Transverse colon (tissue), 4 donors: ENCODE results near the gene SFMBT1. TPM values are rescaled to one million over a fixed set of nuclear protein-coding genes. Genes with fewer than 3 reads are reported as not detected.
"Not testable (repeated sequence)": the region's sequence is repeated elsewhere in the genome, so short reads cannot be mapped to it uniquely, and the experiment has no call there.

Experiments used
- DNase-seq: peaks from one replicate; pipeline ENCODE4 v3.0.0-alpha.2; 2019
- H3K27ac ChIP-seq, 4 donors: fragments of 200-600 bp; sonication (generic); 2 replicates each; pipeline ENCODE4 v1.5.1; 2016 to 2018; ENCODE audit warnings: inconsistent platforms in 4 of 4
- H3K27me3 ChIP-seq: fragments of 200-600 bp; sonication (generic); 2 replicates; pipeline ENCODE4 v1.5.1; 2017; ENCODE audit warnings: inconsistent platforms
- H3K36me3 ChIP-seq, 4 donors: fragments of 200-600 bp; sonication (generic); 2 replicates each; pipeline ENCODE4 v1.5.1; 2017 to 2019; ENCODE audit warnings: inconsistent platforms in 4 of 4
- H3K4me1 ChIP-seq, 4 donors: fragments of 200-600 bp; sonication (generic); 2 replicates each; pipeline ENCODE4 v1.5.1; 2017 to 2020; ENCODE audit warnings: inconsistent platforms in 4 of 4
- H3K4me3 ChIP-seq, 4 donors: fragments of 200-600 bp; sonication (generic); 1 replicate in 1 of 4; 2 replicates in 3 of 4; pipeline versions ENCODE4 v1.5.1 to v1.6.1; 2017 to 2019; ENCODE audit warnings: inconsistent platforms in 4 of 4
- H3K9me3 ChIP-seq, 2 donors: fragments of 200-600 bp; sonication (generic); 2 replicates each; pipeline ENCODE4 v1.5.1; 2017 to 2019; ENCODE audit warnings: inconsistent platforms in 2 of 2
- CTCF ChIP-seq, 5 experiments: fragments of 200-600 bp in 3 of 5; fragments of 450-650 bp in 2 of 5; sonication (generic) in 3 of 5; IDR thresholded peaks; 1 replicate in 2 of 5; 2 replicates in 3 of 5; pipeline ENCODE4 v1.5.1; 2016 to 2017; ENCODE audit warnings: antibody characterized with exemption in 5 of 5, inconsistent platforms in 3 of 5, mild to moderate bottlenecking in 2 of 5, moderate library complexity in 1 of 5
- EP300 ChIP-seq: sonication (generic); formaldehyde crosslinking; IDR thresholded peaks from one replicate; pipeline ENCODE4 v1.6.1; 2017; ENCODE audit warnings: antibody characterized with exemption, low read depth
- POLR2A ChIP-seq: fragments of 450-650 bp; IDR thresholded peaks from one replicate; pipeline ENCODE4 v1.6.1; 2016; ENCODE audit warnings: antibody characterized with exemption, mild to moderate bottlenecking, moderate library complexity
- POLR2AphosphoS5 ChIP-seq, 3 donors: sonication (generic); formaldehyde crosslinking; IDR thresholded peaks; one replicate each; pipeline ENCODE4 v1.6.1; 2016; ENCODE audit warnings: antibody characterized with exemption in 3 of 3
- WGBS, 2 donors: methylation state at CpG; one replicate each; pipeline ENCODE4 v1.1.5; 2018; ENCODE audit warnings: low coverage in 1 of 2; 5-methylcytosine and 5-hydroxymethylcytosine counted together
- in situ Hi-C, 4 donors: fragments of 200-750 bp; cut with MboI; loops; one replicate each; pipeline versions ENCODE4 v1.15.0 to v1.15.1; 2017; ENCODE audit warnings: low sequenced_read_pairs in 3 of 4, low pct_ligation_motif_present in 1 of 4, low pct_unique_long_range_greater_than_20kb in 1 of 4
- intact Hi-C: fragments of 100-400 bp; cut with DNase I; formaldehyde crosslinking; loops from one replicate; pipeline ENCODE4 v1.15.1; 2023; ENCODE audit warnings: low total_unique reads
- total RNA-seq, 4 donors: library from RNA; depleted of rRNA; stranded (reverse); fragments of >200 nt; gene quantifications; one replicate each; pipeline ENCODE4 v1.1.0, GENCODE V29; 2016

The SFMBT1 gene
- total RNA-seq, 4 donors from 2014 or later, result 1.9 to 33.0 (median 18.1) TPM

GRCh38 chr3:53067567-53067966, 21.7 kb upstream of the SFMBT1 start:
- Histone ChIP-seq H3K9me3 (no peaks in the 10 kb centered on the region), H3K27me3 (no peaks in the 10 kb centered on the region), H3K27ac (no peak overlapping the region), H3K4me3 (no peak overlapping the region), H3K36me3 (no peaks in the 10 kb centered on the region), H3K4me1 (peaks cover 0 to 8% (median 6%) of the 10 kb centered on the region in 4 donors)
- in situ Hi-C loops, result loop anchor here in 3 of 4 donors (10.0 to 25.0 kb wide), 3 partner anchors 130 to 330 kb away; no protein-coding TSS in a partner anchor
- no peak for DNase-seq
- intact Hi-C loops, result no loop called here
- TF ChIP-seq POLR2AphosphoS5 (IDR thresholded peaks at IDR 0.05) (no peak), EP300 (no peak), POLR2A (no peak), CTCF (IDR thresholded peaks at IDR 0.05) (no peak)
- 31 to 46% methylated on average over 2 to 3 of the region's 3 CpGs for WGBS, 2 donors

- H3K27me3 ChIP-seq, result no peaks in the 10 kb centered on the region
- in situ Hi-C loops, result loop anchor here in 3 of 4 donors (10.0 to 25.0 kb wide), 3 partner anchors 129 to 329 kb away; no protein-coding TSS in a partner anchor
- DNase-seq, result no peak
These were observed 20.1 kb upstream of the SFMBT1 start for GRCh38 chr3:53065841-53066480.

GRCh38 chr3:53062905-53063304, 17.0 kb upstream of the SFMBT1 start:
- TF ChIP-seq CTCF (IDR thresholded peaks at IDR 0.05), result no peak
- no peak for TF ChIP-seq POLR2A
- TF ChIP-seq POLR2AphosphoS5 (IDR thresholded peaks at IDR 0.05), result no peak
- H3K27ac ChIP-seq, result no peak overlapping the region
- H3K27me3 ChIP-seq, result no peaks in the 10 kb centered on the region
- intact Hi-C loops (no loop called here), in situ Hi-C loops (loop anchor here in 3 of 4 donors (10.0 to 25.0 kb wide), 3 partner anchors 126 to 326 kb away; no protein-coding TSS in a partner anchor)
- no peak for DNase-seq
- no peak overlapping the region for H3K4me3 ChIP-seq
- no peaks in the 10 kb centered on the region for H3K4me1 ChIP-seq
- H3K9me3 ChIP-seq, result no peaks in the 10 kb centered on the region
- WGBS, 2 donors, result 83 to 96% methylated on average over 2 of the region's 2 CpGs
- H3K36me3 ChIP-seq, result no peaks in the 10 kb centered on the region

More at GRCh38 chr3:53065841-53066480, 20.1 kb upstream of the SFMBT1 start:
- no peak overlapping the region for H3K4me3 ChIP-seq
- no peaks in the 10 kb centered on the region for H3K36me3 ChIP-seq
- no peaks in the 10 kb centered on the region for H3K9me3 ChIP-seq
- intact Hi-C loops, result no loop called here
- no peak for TF ChIP-seq EP300
- TF ChIP-seq CTCF (IDR thresholded peaks at IDR 0.05), result no peak
- no peak for TF ChIP-seq POLR2A
- TF ChIP-seq POLR2AphosphoS5 (IDR thresholded peaks at IDR 0.05), result no peak
- H3K27ac ChIP-seq, result no peak overlapping the region
- 80% methylated on average over 7 of the region's 7 CpGs; no CpG with 5 or more reads in 1 of the 2 donors for WGBS, 2 donors
- no peaks in the 10 kb centered on the region for H3K4me1 ChIP-seq

GRCh38 chr3:53056442-53056841, 10.6 kb upstream of the SFMBT1 start:
- no peaks in the 10 kb centered on the region for H3K9me3 ChIP-seq
- no peak for TF ChIP-seq POLR2A
- no peak for TF ChIP-seq EP300
- no peak for TF ChIP-seq POLR2AphosphoS5 (IDR thresholded peaks at IDR 0.05)
- H3K4me1 ChIP-seq, result no peaks in the 10 kb centered on the region
- H3K27me3 ChIP-seq, result no peaks in the 10 kb centered on the region
- no peaks in the 10 kb centered on the region for H3K36me3 ChIP-seq
- H3K27ac ChIP-seq, result no peak overlapping the region
- H3K4me3 ChIP-seq, result no peak overlapping the region
- in situ Hi-C loops, result loop anchor here in 2 of 4 donors (25.0 kb wide), 2 partner anchors 119 to 319 kb away; no protein-coding TSS in a partner anchor
- no peak for DNase-seq
- intact Hi-C loops, result no loop called here
- WGBS, 2 donors, result 88 to 97% methylated on average over 1 to 2 of the region's 2 CpGs

GRCh38 chr3:53054233-53054632, 8.4 kb upstream of the SFMBT1 start:
- H3K4me3 ChIP-seq, H3K27me3 ChIP-seq, intact Hi-C loops, DNase-seq, H3K27ac ChIP-seq, H3K4me1 ChIP-seq, H3K36me3 ChIP-seq, H3K9me3 ChIP-seq: not testable (repeated sequence)
- in situ Hi-C loops, result loop anchor here in 2 of 4 donors (25.0 kb wide), 2 partner anchors 117 to 317 kb away; no protein-coding TSS in a partner anchor
- WGBS, 2 donors, result 82% methylated on average over 7 of the region's 7 CpGs; no CpG with 5 or more reads in 1 of the 2 donors
